Body of pancreas (tissue), 4 donors: ENCODE measurements around the gene GFM1.

Source experiments
- CTCF ChIP-seq, 7 experiments: fragments of 450-650 bp in 4 of 7; fragments of 200-600 bp in 3 of 7; sonication (generic) in 3 of 7; IDR thresholded peaks; one replicate each; pipeline ENCODE4 v1.5.1; 2016 to 2019; ENCODE audit warnings: antibody characterized with exemption in 7 of 7
- POLR2A ChIP-seq, 3 donors: fragments of 450-650 bp; IDR thresholded peaks; one replicate each; pipeline ENCODE4 v1.6.1; 2016; ENCODE audit warnings: antibody characterized with exemption in 3 of 3, mild to moderate bottlenecking in 2 of 3

GRCh38 chr3:158723991-158724390 lies 79.7 kb downstream of the GFM1 start:
- TF ChIP-seq CTCF (IDR thresholded peaks at IDR 0.05) (no peak), POLR2A (IDR thresholded peaks at IDR 0.05) (no peak)
